K562 (cell line): ENCODE data around the gene CNOT1. TPM values are rescaled to one million over a fixed set of nuclear protein-coding genes. Genes with fewer than 3 reads are reported as not detected.

Source experiments
- ATAC-seq: fragments of 200-7000 bp; cut with Tn5 transposase; 3 replicates; pipeline ENCODE4 v1.9.1; 2020; ENCODE audit warnings: moderate library complexity
- BruUV-seq: library from RNA; stranded (reverse); fragments of 400-500 nt; replicated peaks from 2 replicates; lab custom pipeline; 2021; lab: Mats Ljungman, UMichigan
- CTCF ChIA-PET: fragments of 300-600 bp; formaldehyde crosslinking; extraction: SDS; loops from one replicate; lab custom pipeline; 2021; ENCODE audit warnings: low intra/inter-chr PET ratio; lab: Yijun Ruan, JAX
- POLR2A ChIA-PET: fragments of 300-600, 350-650 bp; sonication (Branson Sonifier 250); formaldehyde crosslinking; extraction: SDS; loops from one replicate; lab custom pipeline; 2021; ENCODE audit warnings: antibody characterized with exemption, inconsistent platforms; lab: Yijun Ruan, JAX
- DNase-seq, 4 experiments: peaks; one replicate each; pipeline versions ENCODE4 v3.0.0 to v3.0.0-alpha.2; 2011 to 2018; ENCODE audit warnings: low spot score in 3 of 4, mixed read lengths in 3 of 4; ENCODE audit errors: extremely low read depth in 1 of 4
- FAIRE-seq: peaks from 2 replicates; lab custom pipeline; 2011; peaks lifted over from hg19 to GRCh38; lab: Jason Lieb, UNC
- H2AFZ ChIP-seq: 2 replicates; pipeline ENCODE4 v1.6.0; 2011; ENCODE audit warnings: low read depth, low read length, control low read depth, inconsistent platforms
- H3K27ac ChIP-seq: fragments of 200-600 bp; 3 replicates; pipeline ENCODE4 v1.8.0; 2011; ENCODE audit warnings: low read depth, mild to moderate bottlenecking, control low read depth, inconsistent platforms, low read length, moderate library complexity, mixed read lengths; ENCODE audit errors: extremely low read depth
- H3K27me3 ChIP-seq, 2 experiments: fragments of 300-600 bp in 1 of 2; 2 replicates in 1 of 2; 3 replicates in 1 of 2; pipeline versions ENCODE4 v1.6.0 to v1.8.0; 2011; ENCODE audit warnings: inconsistent platforms in 2 of 2, low read length in 2 of 2, mild to moderate bottlenecking in 1 of 2, mixed read lengths in 1 of 2, moderate library complexity in 1 of 2; ENCODE audit not compliant: control insufficient read depth in 2 of 2, insufficient read depth in 2 of 2
- H3K36me3 ChIP-seq: fragments of 300-600 bp; 3 replicates; pipeline ENCODE4 v1.8.0; 2011; ENCODE audit warnings: mild to moderate bottlenecking, low read length, inconsistent platforms; ENCODE audit not compliant: control insufficient read depth, insufficient read depth
- H3K4me1 ChIP-seq, 2 experiments: fragments of 200-600 bp in 1 of 2; replicated peaks in 1 of 2; 2 replicates in 1 of 2; 3 replicates in 1 of 2; pipeline versions ENCODE4 v1.5.1 to v1.8.0; 2011; ENCODE audit warnings: inconsistent platforms in 2 of 2, low read length in 2 of 2, mild to moderate bottlenecking in 1 of 2, mixed read lengths in 1 of 2, moderate library complexity in 1 of 2; ENCODE audit not compliant: control insufficient read depth in 2 of 2, insufficient read depth in 2 of 2
- H3K4me2 ChIP-seq: 2 replicates; pipeline ENCODE4 v1.6.1; 2011; ENCODE audit warnings: low read length, control low read depth, inconsistent platforms, mixed read lengths; ENCODE audit not compliant: insufficient read depth
- H3K4me3 ChIP-seq: fragments of 200-600 bp; sonication (generic), shearing (Covaris generic); 2 replicates; pipeline ENCODE4 v1.5.1; 2016; ENCODE audit warnings: control low read depth, inconsistent platforms
- H3K79me2 ChIP-seq: fragments of 200-600 bp; 3 replicates; pipeline ENCODE4 v1.8.0; 2011; ENCODE audit warnings: low read length, inconsistent platforms; ENCODE audit not compliant: control insufficient read depth, insufficient read depth
- H3K9ac ChIP-seq, 2 experiments: 2 replicates each; pipeline versions ENCODE4 v1.6.0 to v1.6.1; 2011; ENCODE audit warnings: low read depth in 2 of 2, low read length in 2 of 2, control low read depth in 1 of 2, inconsistent platforms in 1 of 2, mild to moderate bottlenecking in 1 of 2, mixed read lengths in 1 of 2; ENCODE audit not compliant: insufficient read depth in 1 of 2
- H3K9me1 ChIP-seq: one replicate; pipeline ENCODE4 v1.6.0; 2011; ENCODE audit warnings: inconsistent platforms, mild to moderate bottlenecking, low read length, moderate library complexity; ENCODE audit not compliant: control insufficient read depth, insufficient read depth
- H3K9me3 ChIP-seq: replicated peaks from 2 replicates; pipeline ENCODE4 v1.5.1; 2011; ENCODE audit warnings: low read depth, low read length, inconsistent platforms; ENCODE audit not compliant: control insufficient read depth, insufficient read depth
- H4K20me1 ChIP-seq: replicated peaks from 2 replicates; pipeline ENCODE4 v1.6.1; 2011; ENCODE audit warnings: low read length, inconsistent platforms, mixed read lengths; ENCODE audit not compliant: control insufficient read depth, insufficient read depth
- CREB3L1 ChIP-seq: fragments of 450-650 bp; IDR thresholded peaks from 2 replicates; pipeline ENCODE4 v1.6.1; 2014; ENCODE audit warnings: low read depth, mild to moderate bottlenecking, moderate library complexity, borderline replicate concordance
- ELF2 ChIP-seq: fragments of 250-450 bp; sonication (Bioruptor Pico); IDR thresholded peaks from 2 replicates; pipeline ENCODE4 v1.5.0; 2021; ENCODE audit warnings: mild to moderate bottlenecking
- FOSL1 ChIP-seq: fragments of 200-800 bp; sonication (Bioruptor generic); conservative IDR thresholded peaks from 2 replicates; pipeline ENCODE4 v1.6.1; 2016; ENCODE audit warnings: missing genetic modification characterization, missing compliant biosample characterization
- KDM4B ChIP-seq, 2 experiments: fragments of 450-650 bp in 1 of 2; sonication (generic) in 1 of 2; IDR thresholded peaks; 2 replicates each; pipeline ENCODE4 v1.6.1; 2016 to 2017; ENCODE audit warnings: borderline replicate concordance in 2 of 2, antibody characterized with exemption in 1 of 2, low read depth in 1 of 2, mild to moderate bottlenecking in 1 of 2
- MYNN ChIP-seq, 2 experiments: sonication (generic); formaldehyde crosslinking in 1 of 2; IDR thresholded peaks; 2 replicates each; pipeline versions ENCODE4 v1.5.0 to v1.6.1; 2016 to 2020; ENCODE audit warnings: antibody characterized with exemption in 1 of 2, missing genetic modification reagents in 1 of 2
- NFIC ChIP-seq: fragments of 450-650 bp; IDR thresholded peaks from 2 replicates; pipeline ENCODE4 v1.6.1; 2017; ENCODE audit warnings: mild to moderate bottlenecking, inconsistent platforms
- NFXL1 ChIP-seq: fragments of 450-650 bp; formaldehyde crosslinking; IDR thresholded peaks from 2 replicates; pipeline ENCODE4 v1.4.0; 2021; ENCODE audit warnings: mild to moderate bottlenecking
- PHF21A ChIP-seq: fragments of 450-650 bp; IDR thresholded peaks from 2 replicates; pipeline ENCODE4 v1.6.1; 2017; ENCODE audit warnings: low read depth, borderline replicate concordance
- ZNF778 ChIP-seq: fragments of 450-650 bp; formaldehyde crosslinking; IDR thresholded peaks from 2 replicates; pipeline ENCODE4 v1.4.0; 2020; ENCODE audit warnings: mild to moderate bottlenecking, moderate library complexity
- WGBS: fragments of 100-300 bp; shearing (Covaris generic); methylation state at CpG from one replicate; pipeline ENCODE4 v1.1.6; 2016; ENCODE audit warnings: low coverage, mixed read lengths; ENCODE audit not compliant: insufficient coverage; ENCODE audit errors: missing lambda C conversion rate; 5-methylcytosine and 5-hydroxymethylcytosine counted together
- in situ Hi-C: fragments of 300-500 bp; cut with MboI; formaldehyde crosslinking; loops from 4 replicates; pipeline ENCODE4 v1.15.0; 2018; ENCODE audit warnings: inconsistent platforms, mixed read lengths
- intact Hi-C: fragments of 100-400 bp; cut with micrococcal nuclease; formaldehyde crosslinking; loops from 2 replicates; pipeline ENCODE4 v1.14.2; 2022
- polyA plus RNA-seq, 8 experiments: library from polyadenylated mRNA; depleted of rRNA in 4 of 8; stranded (reverse) in 5 of 8; unstranded in 3 of 8; fragments of >200 nt; fragmentation: Nextera tagmentation in 2 of 8; fragmentation: Illumina TruSeq in 1 of 8; extraction: Ambion mirVana in 2 of 8; extraction: Trizol in 1 of 8; gene quantifications; 2 replicates each; pipeline versions ENCODE4 v1.2.1 to v1.2.3, GENCODE V29; 2011 to 2014; ENCODE audit warnings: inconsistent platforms in 1 of 8, missing spikeins in 1 of 8
- total RNA-seq, 7 experiments: library from RNA; depleted of rRNA in 6 of 7; stranded (reverse); fragments of >200 nt in 6 of 7; fragmentation: Illumina TruSeq in 2 of 7; extraction: Trizol in 2 of 7; gene quantifications; 2 replicates each; pipeline versions ENCODE4 v1.2.1 to v1.2.3, GENCODE V29; 2011 to 2021; ENCODE audit warnings: low replicate concordance in 1 of 7
- TF ChIP-seq, protein P1 (sequence below), 2 experiments: fragments of 450-650 bp; formaldehyde crosslinking in 1 of 2; IDR thresholded peaks; 2 replicates each; pipeline versions ENCODE4 v1.4.0 to v1.6.1; 2014 to 2020; ENCODE audit warnings: mild to moderate bottlenecking in 2 of 2, borderline replicate concordance in 1 of 2, low read depth in 1 of 2

Gene CNOT1
- total and polyA plus RNA-seq, 9 of the 15 experiments (the other 6 are each of a cell fraction or from before 2014, with no cell fraction given): 110 to 270 (median 220) TPM

DNA sequence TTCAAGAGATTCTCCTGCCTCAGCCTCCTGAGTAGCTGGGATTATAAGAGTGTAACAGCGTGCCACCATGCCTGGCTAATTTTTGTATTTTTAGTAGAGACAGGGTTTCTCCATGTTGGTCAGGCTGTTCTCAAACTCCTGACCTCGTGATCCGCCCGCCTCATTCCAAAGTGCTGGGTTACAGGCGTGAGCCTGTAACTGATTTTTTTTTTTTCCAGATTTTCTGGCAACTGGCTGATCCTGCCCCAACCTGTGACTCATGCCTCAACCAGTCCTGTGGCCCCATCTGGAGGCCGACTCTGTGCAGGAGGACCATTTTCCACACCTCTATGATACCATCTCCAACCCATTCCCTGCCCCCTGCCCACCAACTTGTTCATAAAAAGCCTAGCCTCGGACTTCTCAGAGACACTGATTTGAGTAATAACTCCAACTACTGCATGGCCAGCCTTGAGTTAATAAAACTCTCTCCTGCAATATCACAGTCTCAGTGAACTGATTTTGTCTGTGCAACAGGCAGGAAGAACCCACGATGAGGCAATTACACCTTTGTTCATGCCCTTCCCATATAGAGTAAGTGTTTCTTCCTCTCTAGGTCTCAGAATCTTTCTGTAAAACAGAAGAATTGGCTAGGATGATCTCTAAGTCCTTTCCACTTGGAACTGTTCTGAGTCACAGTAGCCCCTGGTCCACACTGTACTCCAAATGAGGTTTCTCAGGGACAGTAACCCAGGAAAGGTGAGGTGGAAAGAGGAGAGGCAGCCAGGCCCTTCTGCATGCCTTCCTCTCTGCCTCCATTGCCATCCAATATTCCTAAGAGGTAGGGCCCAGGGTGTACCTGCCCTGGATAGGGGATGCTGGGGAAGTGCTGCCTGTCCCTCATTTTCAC is 8.8 kb upstream of the CNOT1 start:
- Histone ChIP-seq H3K27me3 (no peaks in the 10 kb centered on the region; a peak in 1 of 5 replicates), H4K20me1 (no peaks in the 10 kb centered on the region), H3K79me2 (no peaks in the 10 kb centered on the region), H3K9me3 (no peaks in the 10 kb centered on the region), H3K4me3 (no peak overlapping the region), H3K9ac (no peak overlapping the region), H3K9me1 (no peaks in the 10 kb centered on the region), H3K36me3 (no peaks in the 10 kb centered on the region), H3K27ac (no peak overlapping the region), H2AFZ (no peak overlapping the region), H3K4me1 (no peaks in the 10 kb centered on the region; a peak in 1 of 5 replicates), H3K4me2 (no peak overlapping the region)
- DNase-seq (peak in 3 of 4 experiments; percentile 30 to 60 (median 37)), ATAC-seq (peak; percentile 92), FAIRE-seq (peak; percentile 70)
- CTCF ChIA-PET: interaction anchor here (0.7 to 2.1 kb wide), 2 partner anchors 50 to 126 kb away, joined by 3 to 15 read pairs; no protein-coding TSS in a partner anchor
- in situ Hi-C loops (no loop called here), intact Hi-C loops (no loop called here)
- BruUV-seq: no TSS peak
- WGBS: 3% methylated on average over 8 of the region's 8 CpGs
- POLR2A ChIA-PET: interaction anchor here (0.6 to 0.7 kb wide), 2 partner anchors 228 to 1274 kb away, joined by 3 read pairs; no protein-coding TSS in a partner anchor
- no peak for TF ChIP-seq NFIC
- no peak for TF ChIP-seq KDM4B (IDR thresholded peaks at IDR 0.05; ENCODE audit: borderline replicate concordance in 2 of 2, low read depth in 1 of 2)
- TF ChIP-seq NFXL1 (CRISPR knock-in tag): no peak
- no peak for TF ChIP-seq CREB3L1
- peak; percentile 73 for TF ChIP-seq FOSL1 (tag)
- TF ChIP-seq, protein P1, sequence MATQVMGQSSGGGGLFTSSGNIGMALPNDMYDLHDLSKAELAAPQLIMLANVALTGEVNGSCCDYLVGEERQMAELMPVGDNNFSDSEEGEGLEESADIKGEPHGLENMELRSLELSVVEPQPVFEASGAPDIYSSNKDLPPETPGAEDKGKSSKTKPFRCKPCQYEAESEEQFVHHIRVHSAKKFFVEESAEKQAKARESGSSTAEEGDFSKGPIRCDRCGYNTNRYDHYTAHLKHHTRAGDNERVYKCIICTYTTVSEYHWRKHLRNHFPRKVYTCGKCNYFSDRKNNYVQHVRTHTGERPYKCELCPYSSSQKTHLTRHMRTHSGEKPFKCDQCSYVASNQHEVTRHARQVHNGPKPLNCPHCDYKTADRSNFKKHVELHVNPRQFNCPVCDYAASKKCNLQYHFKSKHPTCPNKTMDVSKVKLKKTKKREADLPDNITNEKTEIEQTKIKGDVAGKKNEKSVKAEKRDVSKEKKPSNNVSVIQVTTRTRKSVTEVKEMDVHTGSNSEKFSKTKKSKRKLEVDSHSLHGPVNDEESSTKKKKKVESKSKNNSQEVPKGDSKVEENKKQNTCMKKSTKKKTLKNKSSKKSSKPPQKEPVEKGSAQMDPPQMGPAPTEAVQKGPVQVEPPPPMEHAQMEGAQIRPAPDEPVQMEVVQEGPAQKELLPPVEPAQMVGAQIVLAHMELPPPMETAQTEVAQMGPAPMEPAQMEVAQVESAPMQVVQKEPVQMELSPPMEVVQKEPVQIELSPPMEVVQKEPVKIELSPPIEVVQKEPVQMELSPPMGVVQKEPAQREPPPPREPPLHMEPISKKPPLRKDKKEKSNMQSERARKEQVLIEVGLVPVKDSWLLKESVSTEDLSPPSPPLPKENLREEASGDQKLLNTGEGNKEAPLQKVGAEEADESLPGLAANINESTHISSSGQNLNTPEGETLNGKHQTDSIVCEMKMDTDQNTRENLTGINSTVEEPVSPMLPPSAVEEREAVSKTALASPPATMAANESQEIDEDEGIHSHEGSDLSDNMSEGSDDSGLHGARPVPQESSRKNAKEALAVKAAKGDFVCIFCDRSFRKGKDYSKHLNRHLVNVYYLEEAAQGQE (IDR thresholded peaks at IDR 0.05; ENCODE audit: borderline replicate concordance): peak; percentile 54; the same call in 1 of the 2 replicates
- TF ChIP-seq, protein P1 (CRISPR knock-in tag; IDR thresholded peaks at IDR 0.05; ENCODE audit: low read depth): no peak
- no peak for TF ChIP-seq MYNN (IDR thresholded peaks at IDR 0.05)
- no peak for TF ChIP-seq MYNN (CRISPR knock-in tag; IDR thresholded peaks at IDR 0.05)
- TF ChIP-seq ZNF778 (CRISPR knock-in tag): no peak
- no peak for TF ChIP-seq ELF2 (CRISPR knock-in tag)
- peak; percentile 54; the same call in 1 of the 2 replicates for TF ChIP-seq PHF21A
